GM19324 (cell line): ENCODE measurements around the gene HEATR5A.
"Not testable (repeated sequence)": the region's sequence is repeated elsewhere in the genome, so short reads cannot be mapped to it uniquely, and the experiment has no call there.

Experiments used
- ATAC-seq: cut with Tn5 transposase; IDR thresholded peaks from one replicate; pipeline ENCODE4 v1.9.1; 2021; ENCODE audit warnings: mild to moderate bottlenecking, moderate library complexity; ENCODE audit not compliant: unreplicated experiment, low FRiP score

The HEATR5A gene

GRCh38 chr14:31391977-31392503 is 28.3 kb downstream of the HEATR5A start:
- ATAC-seq: no peak

GRCh38 chr14:31391473-31391872 is 28.9 kb downstream of the HEATR5A start:
- ATAC-seq: no peak

DNA sequence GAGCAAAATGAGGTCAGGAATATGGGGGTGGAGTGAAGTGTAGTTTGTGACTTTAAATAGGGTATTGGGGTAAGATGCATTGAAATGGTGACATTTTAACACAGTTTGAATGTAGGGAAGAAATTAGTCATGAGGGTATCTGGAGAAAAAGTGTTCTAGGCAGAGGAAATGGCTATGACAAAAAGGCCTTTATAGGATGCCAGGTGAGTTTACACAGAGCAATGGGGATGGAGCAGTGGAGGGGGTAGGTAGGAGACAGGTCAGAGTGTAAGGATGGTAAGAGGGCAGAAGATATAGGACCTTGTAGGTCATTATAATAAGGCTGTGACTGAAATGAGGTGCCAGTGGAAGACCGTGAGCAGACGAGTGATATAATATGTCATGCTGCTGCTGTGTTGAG is 30.4 kb downstream of the HEATR5A start:
- no peak for ATAC-seq

DNA sequence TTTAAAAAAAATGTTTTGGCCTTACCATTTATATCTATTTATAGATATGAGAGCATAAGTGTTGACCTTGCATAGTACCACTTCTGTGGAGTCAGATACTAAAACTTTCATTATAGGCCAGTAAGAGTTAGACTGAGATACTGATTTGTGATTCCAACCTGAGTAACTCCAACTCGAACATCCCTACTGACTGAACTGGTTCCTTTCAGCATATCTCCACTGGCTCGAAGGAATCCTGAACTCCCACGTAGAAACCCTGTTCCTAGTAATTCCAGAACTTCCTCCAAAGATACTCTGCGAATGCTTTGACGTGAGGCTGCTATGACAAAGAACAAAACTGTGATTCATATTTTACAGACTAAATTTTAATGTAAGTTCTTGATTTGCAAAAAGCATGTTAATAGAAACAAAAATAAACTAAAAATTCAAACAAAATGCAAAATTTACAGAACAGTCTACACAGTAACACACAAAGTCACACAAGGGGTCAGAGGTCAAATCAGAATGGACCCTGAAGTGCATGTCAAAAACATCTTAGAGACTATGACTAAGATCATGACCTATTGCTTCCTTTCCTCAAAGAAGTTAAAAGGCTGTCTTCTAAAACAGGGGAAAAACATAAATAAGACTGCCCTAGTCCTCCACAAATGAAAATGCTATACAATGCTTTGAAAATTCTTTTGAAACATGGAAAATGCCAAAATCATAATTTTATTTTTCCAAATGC is 31.5 kb downstream of the HEATR5A start:
- ATAC-seq: no peak

DNA sequence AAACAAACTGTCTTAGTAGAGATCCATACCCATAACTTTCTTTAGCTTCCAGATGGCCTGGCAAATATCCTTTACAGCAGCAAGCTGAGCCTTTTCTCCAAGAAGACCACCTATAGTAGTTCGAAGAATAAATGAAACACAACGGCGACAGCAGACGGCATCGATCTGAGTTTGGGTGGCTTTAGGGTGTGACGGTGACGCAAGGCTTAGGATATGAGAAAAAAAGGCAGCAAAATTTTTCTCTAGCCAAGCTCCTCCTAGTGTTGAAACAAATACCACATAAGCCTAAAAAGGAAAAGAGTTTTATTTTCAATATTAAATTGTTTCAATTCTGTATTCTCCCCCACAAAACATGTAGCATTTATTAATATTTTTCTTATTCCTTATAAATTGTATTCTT is 33.3 kb downstream of the HEATR5A start:
- ATAC-seq: no peak

GRCh38 chr14:31386271-31386670 is 34.1 kb downstream of the HEATR5A start:
- ATAC-seq: no peak

DNA sequence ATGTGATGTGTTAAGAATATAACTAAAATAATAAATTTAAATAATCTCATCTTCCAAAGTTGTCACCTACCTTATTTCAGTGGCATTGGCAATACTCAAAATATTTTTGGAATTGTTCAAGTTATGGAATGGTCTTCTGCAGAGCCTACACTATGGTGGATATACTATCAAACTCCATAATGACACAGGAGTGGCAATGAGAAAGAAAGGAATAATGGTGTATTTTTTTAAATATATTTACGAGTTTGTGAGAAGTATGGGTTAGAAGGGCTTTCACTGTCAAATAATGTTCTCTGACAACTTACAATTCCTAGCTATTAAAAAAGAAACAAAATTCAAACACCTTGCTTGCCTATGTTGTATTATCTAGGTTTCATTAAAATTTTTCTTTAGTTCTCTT is 38.1 kb downstream of the HEATR5A start:
- no peak for ATAC-seq

- ATAC-seq: no peak
Measured at GRCh38 chr14:31380106-31380505, 40.2 kb downstream of the HEATR5A start.

- not testable (repeated sequence) for ATAC-seq
Measured at GRCh38 chr14:31379125-31379947, 41.0 kb downstream of the HEATR5A start.

DNA sequence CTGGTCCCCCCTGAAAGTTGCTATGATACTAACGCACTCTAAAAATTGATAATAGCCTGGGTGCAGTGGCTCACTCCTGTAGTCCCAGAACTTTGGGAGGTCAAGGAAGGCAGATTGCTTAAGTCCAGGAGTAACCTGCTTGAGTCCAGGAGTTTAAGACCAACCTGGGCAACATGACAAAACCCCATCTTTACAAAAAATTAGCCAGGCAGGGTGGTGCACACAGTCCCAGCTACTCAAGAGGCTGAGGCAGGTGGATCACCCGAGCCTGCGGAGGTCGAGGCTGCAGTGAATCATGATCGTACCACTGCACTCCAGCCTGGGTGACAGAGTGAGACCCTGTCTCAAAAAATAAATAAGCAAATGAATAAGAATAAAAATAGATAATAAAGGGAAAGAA is 42.9 kb downstream of the HEATR5A start:
- no peak for ATAC-seq

GRCh38 chr14:31371646-31372045 is 48.7 kb downstream of the HEATR5A start:
- ATAC-seq: no peak

DNA sequence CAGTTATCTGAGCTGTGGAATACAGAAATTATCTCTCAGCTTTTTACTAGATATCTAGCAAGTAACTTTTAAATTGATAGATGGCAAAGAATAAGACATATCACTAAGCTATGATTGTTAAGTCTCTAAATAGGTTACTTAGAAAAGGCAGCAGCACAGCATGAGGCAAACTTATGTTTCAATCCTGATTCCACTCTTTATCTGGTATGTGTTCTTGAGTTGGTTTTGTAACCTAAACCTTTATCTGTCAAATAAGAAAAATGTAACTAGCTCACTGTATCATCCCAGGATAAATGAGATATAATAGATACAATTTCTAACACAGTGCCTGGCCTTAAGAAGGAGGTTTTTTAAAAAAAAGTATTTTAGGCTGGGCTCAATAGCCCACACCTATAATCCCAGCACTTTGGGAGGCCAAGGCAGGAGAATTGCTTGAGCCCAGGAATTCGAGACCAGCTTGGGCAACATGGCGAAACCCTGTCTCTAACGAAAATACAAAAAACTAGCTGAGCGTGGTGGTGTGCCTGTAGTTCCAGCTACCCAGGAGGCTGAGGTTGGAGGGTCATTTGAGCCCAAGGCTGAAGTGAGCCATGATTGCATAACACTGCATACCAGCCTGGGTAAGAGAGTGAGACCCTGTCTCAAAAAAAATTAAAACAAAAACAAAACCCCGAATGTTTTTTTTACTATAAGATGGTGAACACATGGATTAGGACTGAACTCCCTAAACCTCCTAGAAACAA is 56.8 kb downstream of the HEATR5A start:
- ATAC-seq: no peak

DNA sequence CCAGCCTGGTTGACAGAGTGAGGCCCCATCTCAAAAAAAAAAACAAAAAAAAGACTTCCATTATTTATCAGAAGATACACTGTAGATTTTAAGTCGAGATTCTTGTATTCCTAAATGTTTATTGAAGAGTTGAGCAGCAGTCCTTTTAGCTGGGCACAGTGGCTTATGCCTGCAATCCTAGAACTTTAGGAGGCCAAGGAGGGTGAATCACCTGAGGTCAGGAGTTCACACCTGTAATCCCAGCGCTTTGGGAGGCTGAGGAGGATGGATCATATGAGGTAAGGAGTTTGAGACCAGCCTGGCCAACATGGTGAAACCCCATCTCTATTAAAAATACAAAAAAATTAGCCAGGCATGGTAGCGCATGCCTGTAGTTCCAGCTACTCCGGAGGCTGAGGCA is 57.6 kb downstream of the HEATR5A start:
- ATAC-seq: no peak

GRCh38 chr14:31361761-31362160 is 58.6 kb downstream of the HEATR5A start:
- ATAC-seq: not testable (repeated sequence)

- no peak for ATAC-seq
Measured at GRCh38 chr14:31360919-31361662, 59.3 kb downstream of the HEATR5A start.

GRCh38 chr14:31357279-31357678 is 63.1 kb downstream of the HEATR5A start:
- no peak for ATAC-seq

GRCh38 chr14:31346097-31346496 is 74.3 kb downstream of the HEATR5A start:
- ATAC-seq: no peak

GRCh38 chr14:31341280-31341679 is 79.1 kb downstream of the HEATR5A start:
- ATAC-seq: no peak

GRCh38 chr14:31340297-31341063 is 79.9 kb downstream of the HEATR5A start:
- no peak for ATAC-seq

DNA sequence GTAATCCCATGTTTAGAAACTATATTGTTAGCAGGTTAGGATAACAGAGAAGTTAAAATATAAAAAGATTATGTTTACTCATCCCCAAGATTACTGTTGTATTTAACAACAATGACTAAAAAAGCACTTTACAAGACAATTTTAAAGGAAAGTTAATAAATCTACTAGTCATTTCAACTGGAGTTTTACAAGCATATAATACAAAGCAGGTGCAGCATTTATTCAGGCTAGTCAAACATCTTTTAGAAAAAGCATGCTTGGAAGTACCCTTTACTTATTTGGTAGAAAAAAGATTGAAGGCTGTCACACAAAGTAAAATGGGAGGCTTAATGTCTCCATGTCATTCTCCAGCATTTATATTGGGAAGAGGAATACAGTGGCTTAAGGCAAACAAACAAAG is 80.6 kb downstream of the HEATR5A start:
- ATAC-seq: no peak
